GM20000 (cell line): ENCODE data around the gene PEX11G.

Experiments used
- DNase-seq: peaks from one replicate; pipeline ENCODE4 v3.0.0; 2012; ENCODE audit warnings: low spot score
- CTCF ChIP-seq: IDR thresholded peaks from 2 replicates; pipeline ENCODE4 v1.5.1; 2012; ENCODE audit warnings: mild to moderate bottlenecking, control low read depth; ENCODE audit errors: extremely low read depth, missing control alignments

Gene PEX11G

GRCh38 chr19:7488736-7489353 lies at the start of gene PEX11G:
Gene PEX11G, minus strand, starts transcription at chr19:7489035. Its CDS starts 25 bp downstream, at chr19:7489010.
- DNase-seq: peak; percentile 99
- no peak for TF ChIP-seq CTCF

DNA sequence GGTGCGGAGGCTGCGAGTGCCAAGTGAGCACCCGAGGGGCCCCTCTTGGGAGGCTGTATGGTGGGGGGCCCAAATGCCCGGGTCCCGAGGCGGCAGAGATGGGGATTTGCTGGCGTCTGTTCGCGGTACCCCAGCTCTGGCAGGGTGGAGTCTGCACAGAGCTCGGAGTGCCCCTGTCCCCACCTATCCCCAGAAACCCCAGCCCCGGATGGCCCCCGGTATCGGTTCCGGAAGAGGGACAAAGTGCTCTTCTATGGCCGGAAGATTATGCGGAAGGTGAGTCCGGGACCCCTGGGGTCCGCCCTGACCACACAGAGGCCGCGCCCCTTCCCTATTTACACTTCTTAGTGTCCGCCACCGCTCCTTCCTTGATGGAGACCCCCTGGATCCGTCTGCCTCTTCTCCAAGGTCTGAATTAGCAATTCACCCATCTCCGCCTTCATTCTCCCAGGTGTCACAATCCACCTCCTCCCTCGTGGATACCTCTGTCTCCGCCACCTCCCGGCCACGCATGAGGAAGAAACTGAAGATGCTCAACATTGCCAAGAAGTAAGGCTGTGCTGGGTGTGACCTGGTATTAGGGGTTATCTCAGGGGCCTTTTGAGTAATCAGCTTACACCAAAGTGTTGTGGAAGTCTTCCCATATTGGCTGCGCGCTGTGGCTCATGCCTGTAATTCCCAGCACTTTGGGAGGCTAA lies 47.3 kb upstream of the PEX11G start:
- no peak for DNase-seq
- no peak for TF ChIP-seq CTCF

- peak; percentile 97 for DNase-seq
- no peak for TF ChIP-seq CTCF
Measured at GRCh38 chr19:7535047-7535997, 46.5 kb upstream of the PEX11G start, which contains the start of gene PNPLA6. Gene PNPLA6, plus strand, starts transcription at chr19:7535717. Its CDS starts 72 bp downstream, at chr19:7535789.

GRCh38 chr19:7534531-7535046 lies 45.8 kb upstream of the PEX11G start:
- TF ChIP-seq CTCF: peak; percentile 2
- peak; percentile 72 for DNase-seq

DNA sequence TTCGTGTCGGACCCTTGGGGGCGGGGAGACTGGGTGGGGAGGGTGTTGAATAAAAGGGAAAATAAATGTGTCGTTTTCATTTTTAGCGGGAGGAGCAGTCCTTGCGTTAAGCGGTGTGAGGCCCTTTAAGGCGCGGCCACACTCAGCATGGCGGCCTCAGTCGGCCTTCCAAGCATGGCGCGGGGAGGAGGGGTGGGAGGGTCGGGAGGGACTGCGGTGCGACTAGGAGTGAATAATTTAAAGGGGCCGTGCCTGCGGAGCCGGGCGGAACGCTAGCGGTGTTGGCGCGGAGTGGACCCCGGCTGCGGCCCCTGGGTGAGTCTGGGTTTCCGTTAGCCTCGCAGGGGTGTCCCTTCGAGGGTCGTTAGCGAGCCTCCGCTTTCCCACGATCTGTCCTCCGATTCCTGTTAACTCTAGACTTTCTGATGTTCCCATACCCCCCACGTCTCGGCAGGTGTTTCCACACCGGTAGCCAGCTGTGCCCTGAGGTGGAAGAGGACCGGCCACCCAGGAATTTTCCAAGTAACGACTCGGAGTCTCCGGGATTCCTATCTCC lies 45.2 kb upstream of the PEX11G start:
- TF ChIP-seq CTCF: no peak
- peak; percentile 95 for DNase-seq

GRCh38 chr19:7533281-7533885 lies 44.5 kb upstream of the PEX11G start:
- TF ChIP-seq CTCF: no peak
- no peak for DNase-seq
